Adrenal gland (tissue), 5 donors: ENCODE results near the gene TK2.

ENCODE experiments used
- CTCF ChIP-seq, 6 experiments: fragments of 450-650 bp in 4 of 6; fragments of 200-600 bp in 2 of 6; sonication (generic) in 1 of 6; IDR thresholded peaks; 1 replicate in 5 of 6; 2 replicates in 1 of 6; pipeline versions ENCODE4 v1.5.1 to v1.8.0; 2016 to 2021; ENCODE audit warnings: antibody characterized with exemption in 6 of 6, mild to moderate bottlenecking in 2 of 6, moderate library complexity in 1 of 6
- POLR2A ChIP-seq, 2 donors: fragments of 450-650 bp; IDR thresholded peaks; one replicate each; pipeline ENCODE4 v1.6.1; 2017; ENCODE audit warnings: antibody characterized with exemption in 2 of 2, mild to moderate bottlenecking in 2 of 2, moderate library complexity in 1 of 2
- donor health status: DM: no; HTN: no; CAD: no.

DNA sequence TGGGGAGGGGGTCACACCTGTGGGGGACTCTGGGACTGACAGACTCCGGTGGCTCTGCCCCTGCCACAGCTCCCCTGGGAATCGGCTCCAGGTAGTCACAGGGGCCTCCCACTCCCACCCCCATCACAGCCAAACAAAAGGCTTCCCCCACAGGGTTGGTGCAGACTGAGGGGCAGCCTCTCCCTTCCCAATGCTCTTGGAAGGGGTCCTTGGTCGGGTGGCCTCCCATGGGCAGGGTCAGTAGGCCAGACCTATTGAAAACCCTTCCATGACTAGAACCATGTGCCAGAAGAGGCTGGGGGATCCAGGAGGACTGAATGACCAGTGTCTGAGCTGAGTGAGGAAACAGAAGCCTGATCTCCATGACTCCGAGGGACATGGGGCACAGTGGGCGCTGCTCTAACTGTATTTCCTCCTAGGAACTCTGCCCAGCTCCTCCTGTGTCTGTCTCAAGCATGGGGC is 28.6 kb downstream of the TK2 start:
- no peak for TF ChIP-seq POLR2A (IDR thresholded peaks at IDR 0.05)
- no peak for TF ChIP-seq CTCF (IDR thresholded peaks at IDR 0.05)
